K562 (cell line): ENCODE results near the gene BRD4. TPM values are rescaled to one million over a fixed set of nuclear protein-coding genes. Genes with fewer than 3 reads are reported as not detected.

Experiments
- ATAC-seq: fragments of 200-7000 bp; cut with Tn5 transposase; 3 replicates; pipeline ENCODE4 v1.9.1; 2020; ENCODE audit warnings: moderate library complexity
- BruUV-seq: library from RNA; stranded (reverse); fragments of 400-500 nt; replicated peaks from 2 replicates; lab custom pipeline; 2021; lab: Mats Ljungman, UMichigan
- CTCF ChIA-PET: fragments of 300-600 bp; formaldehyde crosslinking; extraction: SDS; loops from one replicate; lab custom pipeline; 2021; ENCODE audit warnings: low intra/inter-chr PET ratio; lab: Yijun Ruan, JAX
- POLR2A ChIA-PET: fragments of 300-600, 350-650 bp; sonication (Branson Sonifier 250); formaldehyde crosslinking; extraction: SDS; loops from one replicate; lab custom pipeline; 2021; ENCODE audit warnings: antibody characterized with exemption, inconsistent platforms; lab: Yijun Ruan, JAX
- DNase-seq, 4 experiments: peaks; one replicate each; pipeline versions ENCODE4 v3.0.0 to v3.0.0-alpha.2; 2011 to 2018; ENCODE audit warnings: low spot score in 3 of 4, mixed read lengths in 3 of 4; ENCODE audit errors: extremely low read depth in 1 of 4
- FAIRE-seq: peaks from 2 replicates; lab custom pipeline; 2011; peaks lifted over from hg19 to GRCh38; lab: Jason Lieb, UNC
- H2AFZ ChIP-seq: 2 replicates; pipeline ENCODE4 v1.6.0; 2011; ENCODE audit warnings: low read depth, low read length, control low read depth, inconsistent platforms
- H3K27ac ChIP-seq: fragments of 200-600 bp; 3 replicates; pipeline ENCODE4 v1.8.0; 2011; ENCODE audit warnings: low read depth, mild to moderate bottlenecking, control low read depth, inconsistent platforms, low read length, moderate library complexity, mixed read lengths; ENCODE audit errors: extremely low read depth
- H3K27me3 ChIP-seq, 2 experiments: fragments of 300-600 bp in 1 of 2; 2 replicates in 1 of 2; 3 replicates in 1 of 2; pipeline versions ENCODE4 v1.6.0 to v1.8.0; 2011; ENCODE audit warnings: inconsistent platforms in 2 of 2, low read length in 2 of 2, mild to moderate bottlenecking in 1 of 2, mixed read lengths in 1 of 2, moderate library complexity in 1 of 2; ENCODE audit not compliant: control insufficient read depth in 2 of 2, insufficient read depth in 2 of 2
- H3K36me3 ChIP-seq: fragments of 300-600 bp; 3 replicates; pipeline ENCODE4 v1.8.0; 2011; ENCODE audit warnings: mild to moderate bottlenecking, low read length, inconsistent platforms; ENCODE audit not compliant: control insufficient read depth, insufficient read depth
- H3K4me1 ChIP-seq, 2 experiments: fragments of 200-600 bp in 1 of 2; replicated peaks in 1 of 2; 2 replicates in 1 of 2; 3 replicates in 1 of 2; pipeline versions ENCODE4 v1.5.1 to v1.8.0; 2011; ENCODE audit warnings: inconsistent platforms in 2 of 2, low read length in 2 of 2, mild to moderate bottlenecking in 1 of 2, mixed read lengths in 1 of 2, moderate library complexity in 1 of 2; ENCODE audit not compliant: control insufficient read depth in 2 of 2, insufficient read depth in 2 of 2
- H3K4me2 ChIP-seq: 2 replicates; pipeline ENCODE4 v1.6.1; 2011; ENCODE audit warnings: low read length, control low read depth, inconsistent platforms, mixed read lengths; ENCODE audit not compliant: insufficient read depth
- H3K4me3 ChIP-seq: fragments of 200-600 bp; sonication (generic), shearing (Covaris generic); 2 replicates; pipeline ENCODE4 v1.5.1; 2016; ENCODE audit warnings: control low read depth, inconsistent platforms
- H3K79me2 ChIP-seq: fragments of 200-600 bp; 3 replicates; pipeline ENCODE4 v1.8.0; 2011; ENCODE audit warnings: low read length, inconsistent platforms; ENCODE audit not compliant: control insufficient read depth, insufficient read depth
- H3K9ac ChIP-seq, 2 experiments: 2 replicates each; pipeline versions ENCODE4 v1.6.0 to v1.6.1; 2011; ENCODE audit warnings: low read depth in 2 of 2, low read length in 2 of 2, control low read depth in 1 of 2, inconsistent platforms in 1 of 2, mild to moderate bottlenecking in 1 of 2, mixed read lengths in 1 of 2; ENCODE audit not compliant: insufficient read depth in 1 of 2
- H3K9me1 ChIP-seq: one replicate; pipeline ENCODE4 v1.6.0; 2011; ENCODE audit warnings: inconsistent platforms, mild to moderate bottlenecking, low read length, moderate library complexity; ENCODE audit not compliant: control insufficient read depth, insufficient read depth
- H3K9me3 ChIP-seq: replicated peaks from 2 replicates; pipeline ENCODE4 v1.5.1; 2011; ENCODE audit warnings: low read depth, low read length, inconsistent platforms; ENCODE audit not compliant: control insufficient read depth, insufficient read depth
- H4K20me1 ChIP-seq: replicated peaks from 2 replicates; pipeline ENCODE4 v1.6.1; 2011; ENCODE audit warnings: low read length, inconsistent platforms, mixed read lengths; ENCODE audit not compliant: control insufficient read depth, insufficient read depth
- CREBBP ChIP-seq: IDR thresholded peaks from one replicate; pipeline ENCODE4 v1.6.1; 2012; ENCODE audit warnings: low read depth, mild to moderate bottlenecking, control low read depth, inconsistent platforms, low read length
- IRF9 ChIP-seq: fragments of 450-650 bp; IDR thresholded peaks from 2 replicates; pipeline ENCODE4 v1.6.1; 2016; ENCODE audit warnings: missing biosample characterization, missing genetic modification characterization
- MTF1 ChIP-seq: fragments of 250-450 bp; sonication (Bioruptor Pico); IDR thresholded peaks from 2 replicates; pipeline ENCODE4 v1.9.0; 2021; ENCODE audit warnings: moderate library complexity, mild to moderate bottlenecking, inconsistent platforms, borderline replicate concordance
- NR3C1 ChIP-seq: sonication (generic); formaldehyde crosslinking; IDR thresholded peaks from 2 replicates; pipeline ENCODE4 v1.8.1; 2022; ENCODE audit warnings: missing genetic modification reagents
- RBBP5 ChIP-seq: fragments of 200-600 bp; sonication (generic); IDR thresholded peaks from 2 replicates; pipeline ENCODE4 v1.6.1; 2012; ENCODE audit warnings: borderline replicate concordance, mild to moderate bottlenecking, low read length, control low read depth, inconsistent platforms; ENCODE audit not compliant: insufficient read depth, poor library complexity, severe bottlenecking
- RBFOX2 ChIP-seq: fragments of 200-400 bp; formaldehyde crosslinking; IDR thresholded peaks from 2 replicates; pipeline ENCODE4 v1.6.1; 2017; ENCODE audit warnings: low read depth, mild to moderate bottlenecking, low read length, moderate library complexity
- ZBTB1 ChIP-seq: sonication (generic); formaldehyde crosslinking; IDR thresholded peaks from 2 replicates; pipeline ENCODE4 v1.8.1; 2023; ENCODE audit warnings: missing genetic modification reagents, low read depth, mild to moderate bottlenecking, borderline replicate concordance
- ZNF121 ChIP-seq: sonication (generic); formaldehyde crosslinking; conservative IDR thresholded peaks from 2 replicates; pipeline ENCODE4 v1.8.0; 2022; ENCODE audit warnings: missing genetic modification reagents
- ZNF175 ChIP-seq: fragments of 200-800 bp; sonication (Bioruptor generic); IDR thresholded peaks from 2 replicates; pipeline ENCODE4 v1.6.1; 2016; ENCODE audit warnings: low read depth, mild to moderate bottlenecking, missing genetic modification characterization, missing compliant biosample characterization
- ZNF263 ChIP-seq: sonication (generic); formaldehyde crosslinking; IDR thresholded peaks from 2 replicates; pipeline ENCODE4 v1.8.0; 2022; ENCODE audit warnings: mild to moderate bottlenecking, missing genetic modification reagents, borderline replicate concordance
- ZNF274 ChIP-seq: IDR thresholded peaks from 2 replicates; pipeline ENCODE4 v1.6.1; 2011; ENCODE audit warnings: low read depth, mild to moderate bottlenecking, low read length, moderate library complexity, borderline replicate concordance
- ZNF511 ChIP-seq: sonication (generic); formaldehyde crosslinking; IDR thresholded peaks from 2 replicates; pipeline ENCODE4 v1.8.0; 2022; ENCODE audit warnings: mild to moderate bottlenecking, missing genetic modification reagents
- ZNF551 ChIP-seq: fragments of 250-450 bp; sonication (Bioruptor Pico); IDR thresholded peaks from 2 replicates; pipeline ENCODE4 v1.5.0; 2021; ENCODE audit warnings: mild to moderate bottlenecking, moderate library complexity
- WGBS: fragments of 100-300 bp; shearing (Covaris generic); methylation state at CpG from one replicate; pipeline ENCODE4 v1.1.6; 2016; ENCODE audit warnings: low coverage, mixed read lengths; ENCODE audit not compliant: insufficient coverage; ENCODE audit errors: missing lambda C conversion rate; 5-methylcytosine and 5-hydroxymethylcytosine counted together
- in situ Hi-C: fragments of 300-500 bp; cut with MboI; formaldehyde crosslinking; loops from 4 replicates; pipeline ENCODE4 v1.15.0; 2018; ENCODE audit warnings: inconsistent platforms, mixed read lengths
- intact Hi-C: fragments of 100-400 bp; cut with micrococcal nuclease; formaldehyde crosslinking; loops from 2 replicates; pipeline ENCODE4 v1.14.2; 2022
- polyA plus RNA-seq, 8 experiments: library from polyadenylated mRNA; depleted of rRNA in 4 of 8; stranded (reverse) in 5 of 8; unstranded in 3 of 8; fragments of >200 nt; fragmentation: Nextera tagmentation in 2 of 8; fragmentation: Illumina TruSeq in 1 of 8; extraction: Ambion mirVana in 2 of 8; extraction: Trizol in 1 of 8; gene quantifications; 2 replicates each; pipeline versions ENCODE4 v1.2.1 to v1.2.3, GENCODE V29; 2011 to 2014; ENCODE audit warnings: inconsistent platforms in 1 of 8, missing spikeins in 1 of 8
- total RNA-seq, 7 experiments: library from RNA; depleted of rRNA in 6 of 7; stranded (reverse); fragments of >200 nt in 6 of 7; fragmentation: Illumina TruSeq in 2 of 7; extraction: Trizol in 2 of 7; gene quantifications; 2 replicates each; pipeline versions ENCODE4 v1.2.1 to v1.2.3, GENCODE V29; 2011 to 2021; ENCODE audit warnings: low replicate concordance in 1 of 7
- TF ChIP-seq, protein P1 (sequence below): fragments of 450-650 bp; IDR thresholded peaks from 2 replicates; pipeline ENCODE4 v1.6.1; 2017; ENCODE audit warnings: mild to moderate bottlenecking, moderate library complexity
- TF ChIP-seq, protein P2 (sequence below): sonication (generic); formaldehyde crosslinking; IDR thresholded peaks from 2 replicates; pipeline ENCODE4 v1.8.1; 2022; ENCODE audit warnings: missing genetic modification reagents

The BRD4 gene
- total and polyA plus RNA-seq, 9 of the 15 experiments (the other 6 are each of a cell fraction or from before 2014, with no cell fraction given) = 1.8 to 105 (median 15.6) TPM

GRCh38 chr19:15299568-15300409 lies 32.5 kb downstream of the BRD4 start:
- Histone ChIP-seq H3K27me3 (no peaks in the 10 kb centered on the region), H3K79me2 (peaks cover 98% of the 10 kb centered on the region), H4K20me1 (peaks cover 64% of the 10 kb centered on the region; the same call in 1 of the 2 replicates), H3K4me3 (no peak overlapping the region), H2AFZ (no peak overlapping the region), H3K27ac (peak overlapping the region; percentile 45; the same call in 1 of the 3 replicates), H3K9me1 (no peaks in the 10 kb centered on the region), H3K9ac (no peak overlapping the region), H3K4me2 (no peak overlapping the region; the same call in 1 of the 2 replicates), H3K36me3 (peaks cover 22% of the 10 kb centered on the region; the same call in 2 of the 3 replicates), H3K9me3 (no peaks in the 10 kb centered on the region), H3K4me1 (peaks cover 6 to 62% of the 10 kb centered on the region in 2 experiments; a peak in 4 of 5 replicates)
- DNase-seq (no peak), FAIRE-seq (no peak), ATAC-seq (no peak)
- 70% methylated on average over 12 of the region's 12 CpGs for WGBS
- POLR2A ChIA-PET = interaction anchor here (0.8 to 2.6 kb wide), 7 partner anchors 10 to 25 kb away, joined by 3 to 13 read pairs (median 4); no protein-coding TSS in a partner anchor
- TF ChIP-seq, protein P1, sequence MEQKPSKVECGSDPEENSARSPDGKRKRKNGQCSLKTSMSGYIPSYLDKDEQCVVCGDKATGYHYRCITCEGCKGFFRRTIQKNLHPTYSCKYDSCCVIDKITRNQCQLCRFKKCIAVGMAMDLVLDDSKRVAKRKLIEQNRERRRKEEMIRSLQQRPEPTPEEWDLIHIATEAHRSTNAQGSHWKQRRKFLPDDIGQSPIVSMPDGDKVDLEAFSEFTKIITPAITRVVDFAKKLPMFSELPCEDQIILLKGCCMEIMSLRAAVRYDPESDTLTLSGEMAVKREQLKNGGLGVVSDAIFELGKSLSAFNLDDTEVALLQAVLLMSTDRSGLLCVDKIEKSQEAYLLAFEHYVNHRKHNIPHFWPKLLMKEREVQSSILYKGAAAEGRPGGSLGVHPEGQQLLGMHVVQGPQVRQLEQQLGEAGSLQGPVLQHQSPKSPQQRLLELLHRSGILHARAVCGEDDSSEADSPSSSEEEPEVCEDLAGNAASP = no peak
- TF ChIP-seq RBFOX2 = peak; percentile 43; the same call in 1 of the 2 replicates
- no peak for TF ChIP-seq ZNF263 (CRISPR knock-in tag)
- TF ChIP-seq ZNF511 (CRISPR knock-in tag) = no peak
- TF ChIP-seq, protein P2, sequence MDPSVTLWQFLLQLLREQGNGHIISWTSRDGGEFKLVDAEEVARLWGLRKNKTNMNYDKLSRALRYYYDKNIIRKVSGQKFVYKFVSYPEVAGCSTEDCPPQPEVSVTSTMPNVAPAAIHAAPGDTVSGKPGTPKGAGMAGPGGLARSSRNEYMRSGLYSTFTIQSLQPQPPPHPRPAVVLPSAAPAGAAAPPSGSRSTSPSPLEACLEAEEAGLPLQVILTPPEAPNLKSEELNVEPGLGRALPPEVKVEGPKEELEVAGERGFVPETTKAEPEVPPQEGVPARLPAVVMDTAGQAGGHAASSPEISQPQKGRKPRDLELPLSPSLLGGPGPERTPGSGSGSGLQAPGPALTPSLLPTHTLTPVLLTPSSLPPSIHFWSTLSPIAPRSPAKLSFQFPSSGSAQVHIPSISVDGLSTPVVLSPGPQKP = no peak
- no peak for TF ChIP-seq RBBP5
- TF ChIP-seq ZNF551 (CRISPR knock-in tag) = no peak
- no peak for TF ChIP-seq ZNF274
- TF ChIP-seq ZNF175 (CRISPR knock-in tag) = peak; percentile 44; the same call in 1 of the 2 replicates
- TF ChIP-seq MTF1 (CRISPR knock-in tag) = no peak
- peak; percentile 35; the same call in 1 of the 2 replicates for TF ChIP-seq ZNF121 (CRISPR knock-in tag)
- TF ChIP-seq NR3C1 = no peak
- TF ChIP-seq IRF9 (tag) = no peak
- no peak for TF ChIP-seq CREBBP
- TF ChIP-seq ZBTB1 (CRISPR knock-in tag) = no peak
- no TSS peak for BruUV-seq
- intact Hi-C loops = no loop called here
- CTCF ChIA-PET = no interaction called here
- in situ Hi-C loops = no loop called here
